HG03196 (cell line): ENCODE data around the gene ACAN.

Experiments
- ATAC-seq: cut with Tn5 transposase; IDR thresholded peaks from one replicate; pipeline ENCODE4 v1.9.1; 2021; ENCODE audit not compliant: unreplicated experiment

Gene ACAN

GRCh38 chr15:88900982-88901418 is 97.8 kb downstream of the ACAN start:
- ATAC-seq: no peak

- ATAC-seq: no peak
Observed at GRCh38 chr15:88901508-88902220, 98.4 kb downstream of the ACAN start.

- no peak for ATAC-seq
Observed at GRCh38 chr15:88902221-88902835, 99.1 kb downstream of the ACAN start.

DNA sequence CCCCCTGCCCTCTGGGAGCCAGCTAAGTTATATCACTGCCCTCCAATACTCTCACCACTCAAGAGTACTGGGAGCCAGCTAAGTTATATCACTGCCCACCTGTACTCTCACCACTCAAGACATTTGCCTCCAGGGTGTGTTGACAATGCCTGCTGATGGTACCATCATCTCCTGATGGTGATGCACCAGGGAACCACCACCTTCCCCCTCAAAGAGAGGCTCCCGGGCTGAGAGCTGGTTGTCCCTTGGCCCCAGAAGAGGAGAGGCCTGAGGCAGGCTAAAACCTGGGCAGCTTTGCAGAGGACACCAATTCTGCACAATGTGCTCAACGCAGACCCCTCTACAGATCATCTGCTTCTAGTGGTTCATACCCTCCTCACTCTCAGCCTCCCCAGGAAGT is 99.6 kb downstream of the ACAN start:
- no peak for ATAC-seq

DNA sequence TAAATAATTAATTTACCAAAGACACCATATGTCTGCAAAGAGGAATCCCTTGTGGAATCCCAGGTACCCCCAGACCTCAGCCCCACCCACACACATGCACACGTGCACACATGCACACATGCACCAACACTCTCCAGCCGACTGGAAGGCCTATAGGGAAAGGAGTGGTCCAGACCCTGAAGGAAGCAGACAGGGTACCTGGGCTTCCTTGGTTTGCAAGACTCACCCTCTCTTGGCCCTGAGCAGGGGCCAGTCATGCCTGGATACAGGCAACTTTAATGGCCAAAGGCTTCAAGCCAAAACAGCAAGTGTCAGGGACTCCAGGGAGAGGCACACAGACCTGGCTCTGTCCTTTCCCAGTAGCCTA is 101.0 kb downstream of the ACAN start:
- no peak for ATAC-seq

DNA sequence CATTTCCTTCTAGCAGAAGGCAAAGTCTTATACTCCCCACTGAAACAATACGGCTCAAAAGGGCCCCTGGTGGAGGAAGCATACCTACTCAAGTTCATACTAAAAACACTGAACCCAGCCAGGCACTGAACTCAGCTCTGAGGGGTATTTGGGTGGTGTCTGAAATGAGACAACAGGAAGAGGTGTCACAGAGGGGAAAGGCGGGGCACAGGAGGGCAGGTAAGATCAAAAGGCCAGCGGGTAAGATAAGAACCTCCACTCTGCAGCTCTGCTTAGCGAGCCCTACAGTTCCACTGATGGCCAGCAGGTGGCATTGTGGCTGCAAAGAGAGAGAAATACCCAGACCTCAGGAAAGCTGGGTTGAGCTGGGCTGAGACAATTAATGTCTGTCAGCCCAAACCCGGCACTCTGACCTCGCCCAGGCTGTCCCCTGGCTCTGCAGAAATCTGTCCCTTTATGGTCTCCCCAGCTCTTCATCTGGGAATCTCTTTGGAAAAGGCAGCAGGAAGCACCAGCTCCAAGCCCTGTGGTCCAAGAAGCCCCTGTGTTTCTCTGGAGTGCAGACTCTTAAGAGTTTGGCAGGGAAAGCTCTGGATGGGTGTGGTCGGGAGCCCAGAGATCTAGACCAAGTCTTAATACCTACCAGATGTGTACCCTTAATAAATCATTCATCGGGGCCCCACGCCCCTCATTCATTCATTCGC is 101.5 kb downstream of the ACAN start:
- ATAC-seq: peak; percentile 67

DNA sequence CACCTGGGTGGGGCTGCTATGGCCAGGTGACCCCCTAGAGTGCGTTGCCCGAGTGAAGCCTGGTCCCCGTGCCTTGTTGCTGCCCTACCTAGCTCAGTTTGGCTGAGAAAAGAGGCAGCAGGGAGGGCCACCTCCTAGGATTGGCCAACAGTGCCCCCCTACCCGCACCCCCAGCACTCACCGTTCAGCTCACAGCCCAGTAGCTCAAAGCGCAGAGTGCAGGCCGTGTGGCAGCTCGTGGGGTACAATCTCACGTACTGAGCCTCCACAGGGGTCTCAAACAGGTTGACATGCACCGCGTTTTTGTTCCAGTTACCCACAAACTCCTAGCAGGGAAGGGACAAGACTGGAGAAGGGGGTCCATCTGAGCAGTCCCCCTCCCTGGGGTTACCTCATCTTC is 102.3 kb downstream of the ACAN start:
- no peak for ATAC-seq

DNA sequence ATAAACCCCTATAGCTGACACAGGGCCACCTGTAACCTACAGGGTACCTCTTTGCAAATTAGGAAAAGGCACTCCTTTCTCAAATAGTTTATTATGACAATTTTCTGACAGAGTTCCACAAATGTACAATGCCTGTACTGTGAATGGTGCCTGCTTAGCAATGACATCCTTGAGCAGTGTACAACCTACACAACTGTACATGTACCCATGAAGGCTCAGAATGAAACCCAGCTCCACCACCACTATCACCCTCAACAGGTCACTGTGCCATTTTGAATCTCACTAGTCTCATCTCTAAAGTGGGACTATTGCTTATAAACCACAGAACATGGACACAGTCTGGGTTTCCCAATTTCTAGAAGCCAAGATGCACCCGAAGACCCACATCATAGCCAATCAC is 102.9 kb downstream of the ACAN start:
- ATAC-seq: no peak

GRCh38 chr15:88906551-88906950 is 103.3 kb downstream of the ACAN start:
- ATAC-seq: no peak

GRCh38 chr15:88907111-88907510 is 103.9 kb downstream of the ACAN start:
- ATAC-seq: no peak

GRCh38 chr15:88908123-88908522 is 104.9 kb downstream of the ACAN start:
- no peak for ATAC-seq

- no peak for ATAC-seq
Observed at GRCh38 chr15:88908697-88909621, 105.7 kb downstream of the ACAN start.

DNA sequence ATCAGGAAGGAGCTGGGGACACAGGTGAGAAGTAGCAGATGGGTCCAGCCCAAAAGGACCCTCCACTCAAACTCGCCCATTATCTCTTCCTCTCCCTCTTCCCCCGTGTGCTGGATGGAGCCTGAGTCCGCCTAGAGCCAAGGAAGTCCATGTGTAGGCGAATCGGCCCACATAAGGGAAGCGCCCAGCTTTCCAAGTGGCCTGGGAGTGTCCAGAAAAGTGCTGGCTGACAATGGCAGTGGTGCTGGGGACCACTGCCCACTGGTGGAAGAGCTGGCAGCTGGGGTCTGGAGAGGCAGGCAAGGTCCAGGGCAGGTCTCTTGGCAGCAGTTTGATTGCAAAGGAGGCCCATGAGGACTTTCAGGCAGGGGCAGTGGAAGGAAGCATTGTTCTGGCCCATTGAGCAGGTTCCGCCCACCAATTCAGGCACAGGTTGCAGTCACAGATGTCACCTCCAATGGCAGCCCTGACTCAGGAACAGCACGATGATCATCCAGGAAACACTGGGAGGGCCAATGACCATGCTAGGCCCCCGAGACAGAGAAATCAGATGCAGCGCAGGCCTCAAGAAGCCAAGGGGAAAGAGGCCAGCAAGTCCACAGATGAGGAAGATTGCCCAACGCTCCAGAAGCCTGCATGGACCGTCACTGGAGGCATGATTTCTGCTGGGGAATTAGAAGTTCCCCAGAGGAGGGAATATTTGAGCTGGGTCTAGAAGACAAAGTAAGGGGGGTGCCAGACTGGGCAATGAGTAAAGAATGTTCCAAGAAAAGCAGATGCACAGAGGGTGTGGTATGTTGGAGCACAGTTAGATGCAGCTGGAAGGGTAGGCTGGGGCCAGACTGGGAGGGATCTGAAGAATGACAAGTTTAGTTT is 107.0 kb downstream of the ACAN start:
- ATAC-seq: no peak

GRCh38 chr15:88911766-88912118 is 108.5 kb downstream of the ACAN start:
- no peak for ATAC-seq

DNA sequence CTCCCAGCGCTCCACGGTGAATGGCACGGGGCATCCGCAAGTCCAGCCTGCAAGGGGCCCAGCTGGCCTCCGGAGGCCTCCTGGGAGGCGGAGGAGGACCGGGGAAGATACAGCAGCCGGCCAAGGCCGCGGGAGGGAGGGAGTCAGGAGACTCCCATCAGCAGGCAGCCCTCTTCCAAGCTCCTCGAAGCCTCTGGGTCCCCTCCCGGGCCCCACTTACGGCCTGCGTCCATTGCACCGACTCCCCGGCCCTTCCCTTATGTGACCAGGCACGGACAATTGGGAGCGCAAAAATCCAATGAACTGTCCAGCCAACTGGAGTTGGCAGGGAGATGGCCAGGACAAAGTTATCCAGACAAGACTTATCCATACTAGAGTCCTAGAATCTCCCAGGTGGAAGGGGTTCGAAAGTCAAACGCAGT is 109.3 kb downstream of the ACAN start:
- no peak for ATAC-seq

GRCh38 chr15:88913017-88913849 is 110.0 kb downstream of the ACAN start, which contains the start of gene MFGE8:
TSS of gene MFGE8 (minus strand) at chr15:88913379. CDS start at chr15:88913319, 60 bp downstream.
- peak; percentile 79 for ATAC-seq

GRCh38 chr15:88913850-88914169 is 110.6 kb downstream of the ACAN start:
- no peak for ATAC-seq

- no peak for ATAC-seq
Observed at GRCh38 chr15:88915354-88915753, 112.1 kb downstream of the ACAN start.

GRCh38 chr15:88917760-88918159 is 114.5 kb downstream of the ACAN start:
- no peak for ATAC-seq
